A673 (cell line): ENCODE measurements around the gene PF4V1. TPM values are rescaled to one million over a fixed set of nuclear protein-coding genes. Genes with fewer than 3 reads are reported as not detected.
A peak's percentile ranks its signal among the peaks of the same experiment; 100 is the strongest.

Experiments
- BruUV-seq: library from RNA; stranded (reverse); fragments of 400-500 nt; replicated peaks from 2 replicates; lab custom pipeline; 2021; lab: Mats Ljungman, UMichigan
- CTCF ChIA-PET: fragments of 300-600 bp; sonication (Branson Sonifier 250); formaldehyde crosslinking; loops from one replicate; lab custom pipeline; 2022; ENCODE audit warnings: antibody characterized with exemption; lab: Charles Lee
- POLR2A ChIA-PET: fragments of 300-600 bp; sonication (Branson Sonifier 250); formaldehyde crosslinking; loops from one replicate; lab custom pipeline; 2022; ENCODE audit warnings: antibody characterized with exemption; ENCODE audit not compliant: low non-redundant PET; lab: Charles Lee
- DNase-seq: peaks from one replicate; pipeline ENCODE4 v3.0.0-alpha.2; 2015; ENCODE audit warnings: low spot score
- H3K27ac ChIP-seq: fragments of 200-600 bp; sonication (generic); 2 replicates; pipeline ENCODE4 v1.5.1; 2016; ENCODE audit warnings: mixed run types, low read depth, mild to moderate bottlenecking, mixed read lengths, antibody characterized with exemption, low read length; ENCODE audit not compliant: poor library complexity, severe bottlenecking
- H3K27me3 ChIP-seq: fragments of 200-600 bp; sonication (generic); replicated peaks from 2 replicates; pipeline ENCODE4 v1.6.1; 2017; ENCODE audit warnings: mixed run types, low read depth, mild to moderate bottlenecking, mixed read lengths, antibody characterized with exemption, low read length; ENCODE audit not compliant: insufficient read depth, poor library complexity
- H3K36me3 ChIP-seq: fragments of 200-600 bp; sonication (generic); 2 replicates; pipeline ENCODE4 v1.6.1; 2016; ENCODE audit warnings: mixed run types, mild to moderate bottlenecking, mixed read lengths, antibody characterized with exemption, low read length; ENCODE audit not compliant: insufficient read depth, poor library complexity, severe bottlenecking
- H3K4me1 ChIP-seq: fragments of 200-600 bp; sonication (generic); 2 replicates; pipeline ENCODE4 v1.6.1; 2017; ENCODE audit warnings: mixed run types, mild to moderate bottlenecking, mixed read lengths, antibody characterized with exemption, low read length; ENCODE audit not compliant: insufficient read depth, poor library complexity, severe bottlenecking
- H3K4me3 ChIP-seq: fragments of 200-600 bp; sonication (generic); 2 replicates; pipeline ENCODE4 v1.5.1; 2016; ENCODE audit warnings: low read depth, mixed run types, mild to moderate bottlenecking, mixed read lengths, low read length; ENCODE audit not compliant: poor library complexity, severe bottlenecking
- H3K9me3 ChIP-seq: fragments of 200-600 bp; sonication (generic); 2 replicates; pipeline ENCODE4 v1.6.1; 2016; ENCODE audit warnings: mixed run types, low read depth, mild to moderate bottlenecking, mixed read lengths, antibody characterized with exemption, low read length; ENCODE audit not compliant: poor library complexity, severe bottlenecking
- CTCF ChIP-seq: fragments of 300-800, 200-600 bp; sonication (generic); conservative IDR thresholded peaks from 2 replicates; pipeline ENCODE4 v1.5.1; 2017; ENCODE audit warnings: low read depth, mild to moderate bottlenecking, antibody characterized with exemption, low read length, moderate library complexity, mixed read lengths
- EZH2 ChIP-seq: fragments of 200-600 bp; sonication (generic); IDR thresholded peaks from 2 replicates; pipeline ENCODE4 v1.6.1; 2017; ENCODE audit warnings: borderline replicate concordance, low read depth, mild to moderate bottlenecking, mixed read lengths, antibody characterized with exemption, low read length; ENCODE audit not compliant: poor library complexity, severe bottlenecking
- intact Hi-C: fragments of 100-400 bp; cut with micrococcal nuclease; formaldehyde crosslinking; loops from one replicate; pipeline ENCODE4 v1.10.0; 2022; ENCODE audit not compliant: unreplicated experiment
- total RNA-seq: library from RNA; stranded (reverse); gene quantifications from 2 replicates; pipeline ENCODE4 v1.2.3, GENCODE V29; 2021

Gene PF4V1
- total RNA-seq, 1 experiment from 2014 or later: not detected

GRCh38 chr4:73831569-73831968 lies 21.5 kb upstream of the PF4V1 start:
- CTCF ChIA-PET: interaction anchor here (0.5 kb wide), 1 partner anchor 25 kb away, joined by 5 read pairs; no protein-coding TSS in a partner anchor

GRCh38 chr4:73832651-73833237 lies 20.4 kb upstream of the PF4V1 start:
- Histone ChIP-seq H3K9me3 (no peaks in the 10 kb centered on the region), H3K36me3 (no peaks in the 10 kb centered on the region), H3K27me3 (no peaks in the 10 kb centered on the region), H3K27ac (no peak overlapping the region), H3K4me1 (no peaks in the 10 kb centered on the region), H3K4me3 (no peak overlapping the region)
- no TSS peak for BruUV-seq
- intact Hi-C loops: no loop called here
- DNase-seq: no peak
- CTCF ChIA-PET: no interaction called here
- POLR2A ChIA-PET: no interaction called here
- TF ChIP-seq CTCF (no peak), EZH2 (no peak)

More at GRCh38 chr4:73831569-73831968, 21.5 kb upstream of the PF4V1 start:
- BruUV-seq: no TSS peak
- intact Hi-C loops: no loop called here
- Histone ChIP-seq H3K4me1 (no peaks in the 10 kb centered on the region), H3K36me3 (no peaks in the 10 kb centered on the region), H3K4me3 (no peak overlapping the region), H3K27ac (no peak overlapping the region), H3K9me3 (no peaks in the 10 kb centered on the region), H3K27me3 (no peaks in the 10 kb centered on the region)
- DNase-seq: no peak
- POLR2A ChIA-PET: no interaction called here
- no peak for TF ChIP-seq EZH2
- TF ChIP-seq CTCF: no peak

- no peaks in the 10 kb centered on the region for H3K36me3 ChIP-seq
- TF ChIP-seq CTCF: no peak
- TF ChIP-seq EZH2: no peak
- no peak within 1 kb of the TSS for H3K27ac ChIP-seq
- no peaks in the 10 kb centered on the region for H3K27me3 ChIP-seq
- no peaks in the 10 kb centered on the region for H3K9me3 ChIP-seq
- CTCF ChIA-PET: no interaction called here
- H3K4me1 ChIP-seq: no peaks in the 10 kb centered on the region
- DNase-seq: no peak
- peak within 1 kb of the TSS; percentile 23 for H3K4me3 ChIP-seq
- no TSS peak for BruUV-seq
- POLR2A ChIA-PET: no interaction called here
- intact Hi-C loops: no loop called here
These were observed 16.5 kb upstream of the PF4V1 start, which contains the start of gene CXCL6 for GRCh38 chr4:73836373-73837279. Gene CXCL6 (plus strand): TSS chr4:73836678. CDS start chr4:73836751, 73 bp downstream.
